ENCODE data around the gene ACE.

DNA sequence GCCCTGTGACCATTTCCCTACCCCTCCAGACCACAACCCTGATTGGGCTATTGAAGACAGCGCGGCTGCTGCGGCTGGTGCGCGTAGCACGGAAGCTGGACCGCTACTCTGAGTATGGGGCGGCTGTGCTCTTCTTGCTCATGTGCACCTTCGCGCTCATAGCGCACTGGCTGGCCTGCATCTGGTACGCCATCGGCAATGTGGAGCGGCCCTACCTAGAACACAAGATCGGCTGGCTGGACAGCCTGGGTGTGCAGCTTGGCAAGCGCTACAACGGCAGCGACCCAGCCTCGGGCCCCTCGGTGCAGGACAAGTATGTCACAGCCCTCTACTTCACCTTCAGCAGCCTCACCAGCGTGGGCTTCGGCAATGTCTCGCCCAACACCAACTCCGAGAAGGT is 58.8 kb downstream of the ACE start:
- TF ChIP-seq CTCF (IDR thresholded peaks at IDR 0.05) (no peak), POLR2A (IDR thresholded peaks at IDR 0.05) (no peak)

Measured in lower leg skin (tissue), 3 donors.